Peyer's patch (tissue), 4 donors: ENCODE results near the gene ARSG. TPM values are rescaled to one million over a fixed set of nuclear protein-coding genes. Genes with fewer than 3 reads are reported as not detected.

Source experiments
- DNase-seq, 3 donors: peaks; one replicate each; pipeline ENCODE4 v3.0.0-alpha.2; 2017 to 2019
- H3K27ac ChIP-seq, 4 donors: fragments of 200-600 bp; sonication (generic); one replicate each; pipeline ENCODE4 v1.5.1; 2016 to 2019
- H3K27me3 ChIP-seq, 2 donors: fragments of 200-600 bp; sonication (generic); one replicate each; pipeline ENCODE4 v1.5.1; 2019
- H3K36me3 ChIP-seq, 3 donors: fragments of 200-600 bp; sonication (generic); one replicate each; pipeline ENCODE4 v1.5.1; 2016 to 2019
- H3K4me1 ChIP-seq, 4 donors: fragments of 200-600 bp; sonication (generic); one replicate each; pipeline ENCODE4 v1.5.1; 2016 to 2019
- H3K4me3 ChIP-seq, 4 donors: fragments of 200-600 bp; sonication (generic); 1 replicate in 3 of 4; 2 replicates in 1 of 4; pipeline ENCODE4 v1.5.1; 2016 to 2019; ENCODE audit warnings: mild to moderate bottlenecking in 1 of 4
- H3K9me3 ChIP-seq, 4 donors: fragments of 200-600 bp; sonication (generic); one replicate each; pipeline ENCODE4 v1.5.1; 2016 to 2019; ENCODE audit warnings: mild to moderate bottlenecking in 1 of 4
- POLR2A ChIP-seq, 2 donors: fragments of 450-650 bp; IDR thresholded peaks; one replicate each; pipeline ENCODE4 v1.5.1; 2017; ENCODE audit warnings: antibody characterized with exemption in 2 of 2, mild to moderate bottlenecking in 2 of 2, moderate library complexity in 2 of 2
- total RNA-seq, 4 donors: library from RNA; depleted of rRNA; stranded (reverse); fragments of >200 nt; gene quantifications; one replicate each; pipeline ENCODE4 v1.1.0, GENCODE V29; 2016
- TF ChIP-seq, protein P1 (sequence below), 6 experiments: fragments of 450-650 bp in 4 of 6; fragments of 200-600 bp in 2 of 6; sonication (generic) in 1 of 6; IDR thresholded peaks; one replicate each; pipeline ENCODE4 v1.5.1; 2017 to 2019; ENCODE audit warnings: antibody characterized with exemption in 6 of 6, mild to moderate bottlenecking in 3 of 6, moderate library complexity in 1 of 6

The ARSG gene
- total RNA-seq, 4 donors from 2014 or later, result 0.70 to 29.7 (median 2.0) TPM

DNA sequence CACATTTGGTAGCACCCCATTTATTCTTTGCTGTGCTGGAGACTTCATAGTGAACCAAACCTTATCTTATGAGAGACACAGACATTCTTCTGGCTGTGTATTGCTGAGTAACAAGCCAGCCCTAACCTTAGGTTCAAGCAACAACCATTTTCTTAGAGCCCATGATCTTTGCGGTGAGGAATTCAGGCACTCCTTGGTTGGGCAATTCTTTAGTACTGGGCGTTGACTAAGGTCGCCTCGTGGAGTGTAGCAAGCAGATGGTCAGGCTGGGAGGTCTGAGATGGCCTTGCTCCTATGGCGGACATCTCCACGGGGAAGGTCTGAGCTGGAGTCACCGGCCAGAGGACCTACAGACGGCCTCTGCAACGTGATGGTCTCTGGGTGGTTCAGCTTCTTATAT, 43.1 kb downstream of the ARSG start:
- H3K4me3 ChIP-seq, result no peak overlapping the region
- no peaks in the 10 kb centered on the region for H3K36me3 ChIP-seq
- TF ChIP-seq, protein P1, sequence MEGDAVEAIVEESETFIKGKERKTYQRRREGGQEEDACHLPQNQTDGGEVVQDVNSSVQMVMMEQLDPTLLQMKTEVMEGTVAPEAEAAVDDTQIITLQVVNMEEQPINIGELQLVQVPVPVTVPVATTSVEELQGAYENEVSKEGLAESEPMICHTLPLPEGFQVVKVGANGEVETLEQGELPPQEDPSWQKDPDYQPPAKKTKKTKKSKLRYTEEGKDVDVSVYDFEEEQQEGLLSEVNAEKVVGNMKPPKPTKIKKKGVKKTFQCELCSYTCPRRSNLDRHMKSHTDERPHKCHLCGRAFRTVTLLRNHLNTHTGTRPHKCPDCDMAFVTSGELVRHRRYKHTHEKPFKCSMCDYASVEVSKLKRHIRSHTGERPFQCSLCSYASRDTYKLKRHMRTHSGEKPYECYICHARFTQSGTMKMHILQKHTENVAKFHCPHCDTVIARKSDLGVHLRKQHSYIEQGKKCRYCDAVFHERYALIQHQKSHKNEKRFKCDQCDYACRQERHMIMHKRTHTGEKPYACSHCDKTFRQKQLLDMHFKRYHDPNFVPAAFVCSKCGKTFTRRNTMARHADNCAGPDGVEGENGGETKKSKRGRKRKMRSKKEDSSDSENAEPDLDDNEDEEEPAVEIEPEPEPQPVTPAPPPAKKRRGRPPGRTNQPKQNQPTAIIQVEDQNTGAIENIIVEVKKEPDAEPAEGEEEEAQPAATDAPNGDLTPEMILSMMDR (IDR thresholded peaks at IDR 0.05), result no peak
- TF ChIP-seq POLR2A (IDR thresholded peaks at IDR 0.05), result no peak

DNA sequence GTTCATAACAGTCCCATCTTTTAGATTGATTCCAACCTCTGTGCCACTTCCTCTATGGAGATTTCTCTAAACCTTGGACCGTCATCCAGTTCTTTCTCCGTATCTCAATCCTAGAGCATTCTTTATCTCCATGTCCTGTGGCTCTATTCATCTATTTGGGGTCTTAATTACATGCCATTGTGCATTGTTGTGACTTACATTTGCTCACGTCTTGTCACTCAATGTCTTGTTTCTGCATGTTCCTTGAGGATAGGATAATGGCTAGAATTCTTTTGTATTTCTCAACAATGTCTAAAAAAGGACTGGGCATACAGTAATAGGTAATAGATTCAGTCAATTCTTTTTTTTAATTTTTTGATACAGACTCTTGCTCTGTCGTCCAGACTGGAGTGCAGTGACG, 50.2 kb downstream of the ARSG start:
- TF ChIP-seq, protein P1 (IDR thresholded peaks at IDR 0.05), result no peak
- TF ChIP-seq POLR2A (IDR thresholded peaks at IDR 0.05), result no peak
- Histone ChIP-seq H3K36me3 (no peaks in the 10 kb centered on the region), H3K4me3 (no peak overlapping the region), H3K27me3 (no peaks in the 10 kb centered on the region), H3K9me3 (no peaks in the 10 kb centered on the region), H3K4me1 (peaks cover 0 to 4% (median 0%) of the 10 kb centered on the region in 4 donors), H3K27ac (no peak overlapping the region)
- no peak for DNase-seq

More for the DNA sequence above, 43.1 kb downstream of the ARSG start:
- no peak overlapping the region for H3K27ac ChIP-seq
- H3K9me3 ChIP-seq, result peaks cover 0 to 16% (median 4%) of the 10 kb centered on the region in 4 donors
- DNase-seq, result no peak
- no peaks in the 10 kb centered on the region for H3K4me1 ChIP-seq
- H3K27me3 ChIP-seq, result no peaks in the 10 kb centered on the region

DNA sequence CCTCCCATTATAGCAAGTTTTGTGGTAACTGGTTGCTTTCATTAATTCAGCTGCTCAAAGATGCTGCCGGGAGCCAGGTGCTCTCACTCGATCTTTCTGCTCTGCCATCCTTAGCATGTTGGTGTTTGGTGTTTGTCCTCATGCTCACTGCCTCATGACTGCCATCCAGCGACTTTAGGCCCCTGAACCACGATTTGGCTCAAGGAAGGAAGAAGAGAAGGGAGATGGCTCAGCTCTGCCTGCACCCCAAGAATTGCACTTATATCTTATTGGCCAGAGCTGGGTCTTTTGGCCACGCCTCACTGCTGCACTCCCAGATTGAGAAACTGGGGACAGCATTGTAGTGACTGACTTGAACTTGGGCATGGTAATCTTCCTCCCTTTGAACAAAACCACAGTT, 52.7 kb downstream of the ARSG start:
- no peak for TF ChIP-seq POLR2A (IDR thresholded peaks at IDR 0.05)
- TF ChIP-seq, protein P1 (IDR thresholded peaks at IDR 0.05), result no peak
- no peak overlapping the region for H3K4me3 ChIP-seq
- no peak overlapping the region for H3K27ac ChIP-seq
- H3K27me3 ChIP-seq, result no peaks in the 10 kb centered on the region
- no peaks in the 10 kb centered on the region for H3K36me3 ChIP-seq
- H3K4me1 ChIP-seq, result peaks cover 0 to 4% (median 4%) of the 10 kb centered on the region in 4 donors
- no peak for DNase-seq
- no peaks in the 10 kb centered on the region for H3K9me3 ChIP-seq

DNA sequence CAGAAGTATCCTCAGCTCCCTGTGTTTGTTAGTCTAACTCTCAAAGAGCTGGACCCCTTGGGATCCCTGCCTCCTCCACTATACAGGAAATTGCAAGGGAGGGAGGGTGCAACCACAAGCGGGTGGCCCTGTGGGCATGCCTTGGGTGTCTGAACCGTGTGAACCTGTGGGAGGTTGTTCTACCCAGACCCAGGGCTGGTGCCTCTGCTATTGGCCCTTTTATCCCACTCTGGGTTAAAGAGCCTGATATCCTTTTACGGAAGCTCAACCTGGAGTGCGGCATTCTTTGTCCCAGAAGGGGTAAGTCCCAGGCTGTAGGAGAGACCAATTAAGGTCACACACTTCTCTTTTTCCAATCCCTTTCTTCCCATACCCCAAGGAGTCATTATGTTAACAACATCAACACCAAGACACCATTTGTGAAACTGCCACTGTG, 53.4 kb downstream of the ARSG start:
- H3K27ac ChIP-seq, result peak overlapping the region in 1 of 4 donors; percentile 35
- TF ChIP-seq POLR2A (IDR thresholded peaks at IDR 0.05), result no peak
- TF ChIP-seq, protein P1 (IDR thresholded peaks at IDR 0.05), result no peak
- H3K9me3 ChIP-seq, result no peaks in the 10 kb centered on the region
- H3K4me1 ChIP-seq, result peaks cover 0 to 4% (median 4%) of the 10 kb centered on the region in 4 donors
- H3K4me3 ChIP-seq, result no peak overlapping the region
- H3K36me3 ChIP-seq, result no peaks in the 10 kb centered on the region
- H3K27me3 ChIP-seq, result no peaks in the 10 kb centered on the region
- DNase-seq, result peak in 2 of 3 donors; percentile 38 to 65

DNA sequence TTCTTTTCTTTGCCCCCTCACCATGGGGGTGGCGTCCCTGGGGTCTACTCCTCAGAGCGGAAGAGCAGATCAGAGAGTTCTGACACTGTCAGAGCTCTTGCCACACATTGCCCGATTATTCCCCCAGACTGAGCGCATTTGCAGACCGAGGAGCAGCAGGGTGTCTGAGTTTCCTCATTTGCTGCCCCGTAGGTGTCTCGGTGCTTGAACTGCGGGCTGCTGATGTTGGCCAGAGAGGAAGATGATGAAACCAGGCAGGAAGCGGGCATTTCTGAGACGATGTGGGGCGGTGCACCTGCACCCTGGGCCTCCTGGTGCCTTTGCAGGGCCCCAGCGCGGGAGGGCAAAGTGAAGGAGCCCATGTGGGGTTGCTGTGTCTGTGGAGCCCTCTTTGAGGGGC, 55.2 kb downstream of the ARSG start:
- Histone ChIP-seq H3K4me3 (peak overlapping the region in 1 of 4 donors; percentile 6), H3K9me3 (no peaks in the 10 kb centered on the region), H3K27ac (peak overlapping the region in 3 of 4 donors; percentile 32 to 62 (median 53)), H3K36me3 (no peaks in the 10 kb centered on the region), H3K27me3 (no peaks in the 10 kb centered on the region), H3K4me1 (peaks cover 0 to 4% (median 4%) of the 10 kb centered on the region in 4 donors)
- peak in 2 of 3 donors; percentile 84 to 90 for DNase-seq
- TF ChIP-seq, protein P1 (IDR thresholded peaks at IDR 0.05), result no peak
- TF ChIP-seq POLR2A (IDR thresholded peaks at IDR 0.05), result no peak

DNA sequence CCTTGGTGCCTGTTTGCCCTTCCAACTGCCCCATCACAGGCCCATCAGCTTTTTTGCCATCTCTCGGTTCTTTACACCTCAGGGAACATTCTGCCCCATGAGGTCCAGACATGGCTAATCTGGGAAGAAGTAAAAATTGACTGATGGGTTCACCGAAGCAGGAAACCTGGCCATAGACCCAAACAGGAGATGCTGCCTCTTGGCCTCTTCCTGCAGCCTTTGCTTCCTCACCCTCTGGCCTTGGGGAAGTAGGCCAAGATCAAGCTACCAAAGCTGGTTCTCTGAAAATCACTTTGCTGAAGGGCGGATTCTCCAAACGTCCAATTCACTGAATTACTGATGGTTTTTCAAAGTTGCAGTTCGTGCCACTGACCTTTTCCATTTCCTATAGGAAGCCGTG, 56.1 kb downstream of the ARSG start:
- no peaks in the 10 kb centered on the region for H3K27me3 ChIP-seq
- TF ChIP-seq POLR2A (IDR thresholded peaks at IDR 0.05), result no peak
- TF ChIP-seq, protein P1 (IDR thresholded peaks at IDR 0.05), result no peak
- H3K4me3 ChIP-seq, result no peak overlapping the region
- H3K9me3 ChIP-seq, result no peaks in the 10 kb centered on the region
- H3K27ac ChIP-seq, result no peak overlapping the region
- peaks cover 0 to 4% (median 4%) of the 10 kb centered on the region in 4 donors for H3K4me1 ChIP-seq
- H3K36me3 ChIP-seq, result no peaks in the 10 kb centered on the region
- DNase-seq, result no peak
